ENCODE measurements around the gene LCN2. TPM values are rescaled to one million over a fixed set of nuclear protein-coding genes. Genes with fewer than 3 reads are reported as not detected.

LCN2 gene
- polyA plus RNA-seq, 5 donors: 1.2 to 1.9 (median 1.5) TPM

DNA sequence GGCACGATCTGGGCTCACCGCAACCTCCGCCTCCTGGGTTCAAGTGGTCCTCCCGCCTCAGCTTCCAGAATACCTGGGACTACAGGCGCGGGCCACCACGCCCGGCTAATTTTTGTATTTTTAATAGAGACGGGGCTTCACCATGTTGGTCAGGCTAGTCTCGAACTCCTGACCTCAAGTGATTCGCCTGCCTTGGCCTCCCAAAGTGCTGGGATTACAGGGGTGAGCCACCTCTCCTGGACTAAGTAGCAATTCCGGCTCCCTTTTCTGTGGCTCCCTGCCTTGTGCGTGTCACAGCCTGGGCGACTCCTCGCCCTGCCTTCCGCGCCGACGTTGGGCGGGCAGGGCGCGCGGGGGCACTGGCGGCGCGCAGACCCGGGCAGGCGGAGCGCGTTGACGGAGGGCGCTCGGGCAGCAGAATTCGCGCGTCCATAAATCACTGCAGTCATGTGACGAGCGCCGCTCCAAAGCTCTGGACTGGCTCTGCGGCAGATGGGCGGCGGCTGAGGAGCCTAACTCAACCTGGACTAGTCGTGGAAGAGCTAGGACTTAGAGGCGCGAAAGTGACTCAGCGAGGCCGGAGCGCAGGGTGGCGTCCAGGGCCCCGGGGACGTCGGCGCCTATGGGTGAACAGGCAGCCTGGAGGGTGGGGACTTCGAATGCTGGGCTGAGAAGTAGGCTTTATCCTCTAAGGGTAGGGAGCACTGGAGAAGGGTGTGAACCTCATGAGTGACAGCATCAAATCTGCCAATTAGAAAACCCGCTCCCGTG lies 43.5 kb downstream of the LCN2 start:
- peak; percentile 39 to 70 for DNase-seq

DNA sequence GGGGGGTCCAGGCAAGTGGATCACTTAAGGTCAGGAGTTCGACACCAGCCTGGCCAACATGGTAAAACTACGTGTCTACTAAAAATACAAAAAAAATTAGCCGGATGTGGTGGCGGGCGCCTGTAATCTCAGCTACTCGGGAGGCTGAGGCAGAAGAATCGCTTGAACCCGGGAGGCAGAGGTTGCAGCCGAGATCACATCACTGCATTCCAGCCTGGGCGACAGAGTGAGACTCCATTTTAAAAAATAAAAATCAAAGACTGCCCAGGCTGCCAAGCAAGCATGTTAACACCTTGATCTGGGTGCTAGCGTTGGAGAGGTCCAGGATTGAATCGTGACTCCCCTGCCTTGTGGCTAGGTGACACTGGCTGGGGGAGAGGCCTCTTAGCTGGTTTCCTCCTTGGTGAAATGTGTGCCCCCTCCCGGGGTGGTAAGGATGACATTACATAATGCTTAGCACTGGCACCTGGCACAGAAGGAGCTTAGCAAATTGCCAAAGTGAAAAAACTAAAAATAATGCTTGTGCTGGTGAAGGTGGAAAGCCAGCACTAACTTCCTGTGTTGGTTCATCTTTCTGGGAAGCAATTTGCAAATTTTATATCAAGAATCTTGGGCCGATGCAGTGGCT lies 44.3 kb downstream of the LCN2 start:
- DNase-seq: no peak

DNA sequence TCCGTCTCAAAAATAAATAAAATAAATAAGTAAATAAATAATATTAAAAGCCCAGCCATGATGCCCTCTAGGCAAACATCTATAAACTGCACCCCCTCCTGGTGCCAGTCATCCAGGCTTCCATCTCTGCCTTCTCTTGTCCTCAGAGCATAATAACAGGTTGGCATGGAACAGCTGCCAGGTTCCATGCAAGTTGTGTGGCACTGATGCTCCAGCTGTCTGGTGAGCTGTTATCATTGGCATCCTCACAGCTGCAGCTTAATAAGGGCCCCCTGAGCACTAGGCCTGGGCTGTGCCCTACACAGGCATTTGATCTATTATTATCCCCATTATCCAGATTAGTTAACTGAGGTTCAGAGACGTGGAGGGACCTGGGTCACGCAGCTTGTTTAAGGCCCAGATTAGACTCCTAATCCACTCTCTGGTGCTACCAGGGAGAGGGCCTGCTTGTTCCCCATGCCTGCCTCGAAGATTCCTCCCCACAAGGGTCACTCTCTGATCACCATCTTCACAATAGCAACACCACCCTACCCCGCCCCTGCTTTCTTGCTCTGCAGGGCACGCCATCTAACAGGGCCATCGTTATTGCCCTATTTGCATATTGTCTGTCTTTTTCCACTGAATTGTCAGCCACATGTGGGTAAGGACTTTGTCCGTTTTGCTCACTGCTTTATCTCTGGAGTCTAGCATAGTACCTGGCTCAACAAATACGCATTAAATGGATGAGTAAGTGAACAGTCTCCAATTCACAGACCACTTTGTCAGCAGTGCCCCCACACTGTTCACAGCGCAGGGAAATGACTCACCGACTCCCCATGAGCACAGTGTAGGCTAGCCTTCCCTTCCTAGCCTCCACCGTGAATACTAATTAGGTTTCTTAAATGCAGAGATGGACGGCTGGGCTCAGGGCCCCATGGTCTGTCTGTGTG lies 52.5 kb downstream of the LCN2 start:
- DNase-seq: no peak

DNA sequence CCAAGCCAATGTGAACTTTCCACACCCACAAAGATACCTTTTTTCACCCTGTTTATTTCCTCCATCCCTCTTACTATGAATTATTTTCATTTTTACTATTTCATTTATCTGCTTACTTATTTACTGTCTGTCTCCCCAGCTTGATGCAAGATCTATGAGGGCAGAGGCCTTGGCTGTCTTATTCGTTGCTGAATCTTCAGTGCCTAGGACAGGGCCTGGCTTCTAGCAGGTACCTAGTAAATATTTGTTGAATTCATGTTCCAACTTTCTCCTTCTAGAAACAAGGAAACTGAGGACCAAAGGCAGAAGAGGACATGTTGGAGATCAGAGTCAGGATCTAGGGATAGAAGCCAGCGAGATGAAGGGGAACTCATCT lies 53.4 kb downstream of the LCN2 start:
- DNase-seq: no peak

Other genes with a start within 250 kb of the LCN2 start
- gene ST6GALNAC6, start 249.8 kb upstream of the LCN2 start, polyA plus RNA-seq (ENCODE audit: insufficient read depth in 1 of 5, insufficient read length in 5 of 5, low replicate concordance in 1 of 5): 10 to 100 TPM; 37.8 to 62.9 (median 47.2) TPM
- 10 to 100 TPM; 16.4 to 40.5 (median 25.1) TPM for gene ST6GALNAC4, start 232.4 kb upstream of the LCN2 start, polyA plus RNA-seq (ENCODE audit: insufficient read depth in 1 of 5, insufficient read length in 5 of 5, low replicate concordance in 1 of 5)
- 1 to 10 TPM; 2.6 to 5.9 (median 3.4) TPM for gene PIP5KL1, start 218.7 kb upstream of the LCN2 start, polyA plus RNA-seq (ENCODE audit: insufficient read depth in 1 of 5, insufficient read length in 5 of 5, low replicate concordance in 1 of 5)
- gene DPM2, start 211.6 kb upstream of the LCN2 start, polyA plus RNA-seq (ENCODE audit: insufficient read depth in 1 of 5, insufficient read length in 5 of 5, low replicate concordance in 1 of 5): 10 to 100 TPM; 31.8 to 43.4 (median 36.9) TPM
- gene EEIG1, start 168.5 kb upstream of the LCN2 start, polyA plus RNA-seq (ENCODE audit: insufficient read depth in 1 of 5, insufficient read length in 5 of 5, low replicate concordance in 1 of 5): 10 to 100 TPM; 24.7 to 44.2 (median 39.1) TPM
- gene NAIF1, start 82.1 kb upstream of the LCN2 start, polyA plus RNA-seq (ENCODE audit: insufficient read depth in 1 of 5, insufficient read length in 5 of 5, low replicate concordance in 1 of 5): 10 to 100 TPM in 2 of 5 donors, 1 to 10 TPM in 3; 8.0 to 12.6 (median 8.9) TPM
- 10 to 100 TPM; 12.8 to 16.1 (median 13.1) TPM for gene SLC25A25, start 81.2 kb upstream of the LCN2 start, polyA plus RNA-seq (ENCODE audit: insufficient read depth in 1 of 5, insufficient read length in 5 of 5, low replicate concordance in 1 of 5)
- 10 to 100 TPM; 25.9 to 50.8 (median 31.5) TPM for gene PTGES2, start 21.7 kb upstream of the LCN2 start, polyA plus RNA-seq (ENCODE audit: insufficient read depth in 1 of 5, insufficient read length in 5 of 5, low replicate concordance in 1 of 5)
- 10 to 100 TPM; 22.0 to 60.2 (median 33.4) TPM for gene BBLN, start 10.8 kb downstream of the LCN2 start, polyA plus RNA-seq (ENCODE audit: insufficient read depth in 1 of 5, insufficient read length in 5 of 5, low replicate concordance in 1 of 5)
- gene CIZ1, start 42.1 kb downstream of the LCN2 start, polyA plus RNA-seq (ENCODE audit: insufficient read depth in 1 of 5, insufficient read length in 5 of 5, low replicate concordance in 1 of 5): 100 to 1,000 TPM; 120 to 157 (median 155) TPM
- 10 to 100 TPM; 42.3 to 88.2 (median 59.5) TPM for gene DNM1, start 53.9 kb downstream of the LCN2 start, polyA plus RNA-seq (ENCODE audit: insufficient read depth in 1 of 5, insufficient read length in 5 of 5, low replicate concordance in 1 of 5)
- 100 to 1,000 TPM; 106 to 133 (median 126) TPM for gene GOLGA2, start 126.6 kb downstream of the LCN2 start, polyA plus RNA-seq (ENCODE audit: insufficient read depth in 1 of 5, insufficient read length in 5 of 5, low replicate concordance in 1 of 5)
- 10 to 100 TPM; 29.0 to 37.1 (median 34.5) TPM for gene SWI5, start 126.8 kb downstream of the LCN2 start, polyA plus RNA-seq (ENCODE audit: insufficient read depth in 1 of 5, insufficient read length in 5 of 5, low replicate concordance in 1 of 5)
- 10 to 100 TPM; 29.3 to 34.5 (median 33.0) TPM for gene TRUB2, start 173.0 kb downstream of the LCN2 start, polyA plus RNA-seq (ENCODE audit: insufficient read depth in 1 of 5, insufficient read length in 5 of 5, low replicate concordance in 1 of 5)
- 10 to 100 TPM; 44.2 to 75.6 (median 66.0) TPM for gene COQ4, start 173.4 kb downstream of the LCN2 start, polyA plus RNA-seq (ENCODE audit: insufficient read depth in 1 of 5, insufficient read length in 5 of 5, low replicate concordance in 1 of 5)
- gene SLC27A4, start 191.1 kb downstream of the LCN2 start, polyA plus RNA-seq (ENCODE audit: insufficient read depth in 1 of 5, insufficient read length in 5 of 5, low replicate concordance in 1 of 5): 10 to 100 TPM in 2 of 5 donors, 1 to 10 TPM in 3; 7.0 to 17.3 (median 9.5) TPM
- 10 to 100 TPM; 56.5 to 66.1 (median 58.7) TPM for gene URM1, start 221.9 kb downstream of the LCN2 start, polyA plus RNA-seq (ENCODE audit: insufficient read depth in 1 of 5, insufficient read length in 5 of 5, low replicate concordance in 1 of 5)

All from right lung (tissue), 5 donors.